NOMO-1 (cell line): ENCODE results near the gene MCC.
"Not testable (repeated sequence)": the region's sequence is repeated elsewhere in the genome, so short reads cannot be mapped to it uniquely, and the experiment has no call there.

Experiments used
- DNase-seq, 2 experiments: peaks; one replicate each; lab custom pipeline; 2025; ENCODE audit not compliant: unreplicated experiment in 2 of 2; lab: John Stamatoyannopoulos, UW

The MCC gene

DNA sequence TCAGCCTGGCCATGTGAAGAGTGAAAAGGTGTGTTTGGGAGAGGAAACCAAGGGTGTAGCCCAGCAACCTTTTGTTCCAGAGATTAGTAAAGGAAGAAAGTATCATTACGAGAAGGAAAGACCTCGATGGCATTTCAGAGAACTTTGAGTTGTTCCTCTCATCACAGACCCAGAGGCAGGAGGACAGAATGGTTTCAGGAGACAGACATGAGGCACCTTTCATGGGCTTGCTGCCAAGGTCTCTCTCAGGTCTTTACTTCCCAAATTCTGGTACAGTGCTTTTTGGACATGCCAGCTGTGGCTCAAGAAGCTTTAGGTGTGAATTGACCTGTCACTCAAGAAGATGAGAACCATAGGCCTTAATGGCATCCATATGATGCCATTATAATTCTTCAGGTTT lies 2.8 kb upstream of the MCC start:
- no peak for DNase-seq

- no peak for DNase-seq
Measured at GRCh38 chr5:113490317-113490716, 2.1 kb upstream of the MCC start.

DNA sequence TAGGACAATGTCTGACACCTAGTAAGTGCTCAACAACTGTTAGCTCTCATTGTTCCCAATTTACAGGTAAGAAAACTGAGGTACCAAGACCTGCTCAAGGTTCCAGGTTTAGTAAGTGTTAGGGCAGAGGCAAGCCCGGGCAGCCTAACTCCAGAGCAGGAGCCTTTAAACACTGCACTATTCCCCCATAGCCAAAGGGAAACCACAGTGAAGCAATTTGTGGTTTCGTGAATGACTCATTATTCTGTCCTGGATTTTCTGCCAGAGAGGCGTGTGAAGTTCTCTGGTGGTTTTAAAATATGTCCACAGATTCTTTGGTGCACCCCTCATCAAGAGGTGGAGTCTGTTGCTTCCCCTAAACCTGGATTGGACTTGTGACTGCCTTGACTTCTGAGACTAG lies 1.0 kb upstream of the MCC start:
- peak; percentile 89 to 94 for DNase-seq

- DNase-seq = no peak
Measured at GRCh38 chr5:113488645-113489184, 462 bp upstream of the MCC start.

GRCh38 chr5:113487416-113487780 lies 855 bp downstream of the MCC start:
- DNase-seq = peak; percentile 14 to 19

DNA sequence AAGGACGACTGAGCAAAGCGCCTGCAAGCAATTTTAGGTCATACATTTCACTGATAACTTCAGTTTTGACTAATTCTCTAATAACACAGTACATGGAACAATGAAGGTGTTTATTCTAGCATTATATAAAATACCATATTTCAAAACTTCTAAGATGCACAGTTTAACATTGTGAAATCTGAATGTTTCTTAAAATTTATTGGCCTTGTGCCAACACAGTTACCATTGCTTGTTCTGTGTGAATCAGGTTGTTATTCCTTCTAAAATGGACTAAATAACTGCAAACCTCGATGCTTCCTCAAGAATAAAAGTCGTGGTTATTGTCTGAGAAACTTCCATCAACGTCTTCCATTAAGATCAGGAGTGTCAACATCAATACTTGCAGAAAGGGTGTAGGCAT lies 8.0 kb downstream of the MCC start:
- DNase-seq = no peak

GRCh38 chr5:113478691-113479090 lies 9.6 kb downstream of the MCC start:
- DNase-seq = no peak

DNA sequence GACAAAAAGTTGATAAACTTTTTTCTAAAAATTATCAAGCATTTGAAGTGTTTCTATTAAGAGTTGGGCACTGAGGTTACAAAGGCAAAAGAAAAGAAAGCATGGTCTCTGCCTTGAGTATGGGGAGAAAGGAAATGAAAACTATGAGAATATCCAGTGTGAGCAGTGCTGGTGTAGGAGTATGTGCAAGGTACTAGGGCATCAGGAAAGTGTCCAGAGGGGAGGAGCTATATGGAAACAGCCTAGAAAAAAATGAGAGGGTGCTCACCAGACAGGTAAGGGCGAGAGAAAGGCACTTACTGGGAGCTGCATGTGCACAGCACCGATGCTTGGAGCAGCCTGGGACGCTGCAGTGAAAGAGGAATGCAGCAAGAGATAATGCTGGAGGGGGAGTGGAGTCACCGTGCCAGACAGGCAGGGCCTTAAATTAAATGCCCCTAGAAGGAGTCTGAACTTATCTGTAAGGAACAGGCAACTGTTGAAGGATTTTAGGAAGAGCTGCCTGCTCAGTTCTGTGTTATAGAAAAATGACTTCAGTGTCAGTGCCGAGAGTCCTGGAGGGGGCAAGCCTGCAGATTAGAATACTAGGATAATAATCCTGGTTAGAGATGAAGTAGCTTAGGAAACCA lies 14.0 kb downstream of the MCC start:
- no peak for DNase-seq

GRCh38 chr5:113463032-113463431 lies 25.2 kb downstream of the MCC start:
- DNase-seq = no peak

GRCh38 chr5:113457106-113457505 lies 31.1 kb downstream of the MCC start:
- not testable (repeated sequence) for DNase-seq

DNA sequence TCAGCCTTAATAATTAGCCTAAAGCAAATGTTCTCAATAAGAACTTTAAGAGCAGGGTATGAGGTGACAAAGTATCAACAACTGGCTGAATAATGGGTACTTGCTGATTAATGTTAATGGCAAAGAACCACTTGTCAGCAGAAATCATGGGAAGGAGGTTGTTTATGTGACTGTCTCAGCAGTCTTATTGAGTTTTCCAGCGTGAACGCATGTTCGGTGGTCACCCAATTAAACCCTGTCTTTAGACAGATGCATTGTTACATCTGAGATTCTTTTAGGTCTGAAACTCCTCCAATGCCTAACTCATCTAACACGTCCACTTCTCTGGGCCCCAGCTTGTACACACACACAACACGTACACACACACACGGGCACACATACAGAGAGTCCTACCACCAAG lies 35.3 kb downstream of the MCC start:
- DNase-seq = no peak

DNA sequence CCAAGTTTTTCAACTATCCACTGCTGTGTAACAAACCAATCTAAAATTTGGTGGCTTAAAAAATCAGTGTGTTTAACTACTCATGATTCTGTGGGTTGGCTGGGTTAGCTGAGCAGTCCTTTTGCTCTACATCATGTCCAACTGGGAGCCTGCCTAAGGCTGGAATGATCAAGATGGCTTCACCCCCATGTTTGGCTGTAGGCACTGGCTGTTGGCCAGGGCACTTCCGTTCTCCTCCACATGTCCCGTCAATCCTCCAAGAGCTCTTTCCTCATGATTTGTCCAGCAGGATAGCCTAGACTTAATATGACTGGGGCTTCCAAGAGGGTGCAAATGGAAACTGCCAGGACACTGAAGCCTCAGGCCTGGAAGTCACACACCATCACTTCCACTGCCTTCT lies 36.5 kb downstream of the MCC start:
- no peak for DNase-seq

GRCh38 chr5:113450929-113451328 lies 37.3 kb downstream of the MCC start:
- DNase-seq = no peak

DNA sequence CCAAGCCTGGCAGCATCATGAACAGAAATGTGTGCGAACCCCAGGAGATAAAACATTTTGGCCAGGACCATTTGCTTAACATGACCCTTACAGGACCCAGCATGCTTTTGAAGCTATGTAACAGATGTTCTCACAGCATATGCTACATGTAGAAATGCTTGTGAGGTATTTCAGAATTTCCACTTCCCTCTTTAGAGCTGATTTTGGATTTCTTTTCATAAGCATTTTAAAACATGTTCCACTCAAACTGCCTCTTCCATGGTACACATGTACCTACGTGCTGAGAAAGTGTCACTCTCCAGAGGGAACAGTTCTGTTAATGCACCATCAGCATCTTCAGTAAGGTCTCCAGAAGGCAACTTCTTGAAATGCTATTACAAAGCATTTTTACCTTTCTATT lies 37.8 kb downstream of the MCC start:
- DNase-seq = peak in 1 of 2 experiments; percentile 2

- no peak for DNase-seq
Measured at GRCh38 chr5:113448252-113448651, 40.0 kb downstream of the MCC start.

DNA sequence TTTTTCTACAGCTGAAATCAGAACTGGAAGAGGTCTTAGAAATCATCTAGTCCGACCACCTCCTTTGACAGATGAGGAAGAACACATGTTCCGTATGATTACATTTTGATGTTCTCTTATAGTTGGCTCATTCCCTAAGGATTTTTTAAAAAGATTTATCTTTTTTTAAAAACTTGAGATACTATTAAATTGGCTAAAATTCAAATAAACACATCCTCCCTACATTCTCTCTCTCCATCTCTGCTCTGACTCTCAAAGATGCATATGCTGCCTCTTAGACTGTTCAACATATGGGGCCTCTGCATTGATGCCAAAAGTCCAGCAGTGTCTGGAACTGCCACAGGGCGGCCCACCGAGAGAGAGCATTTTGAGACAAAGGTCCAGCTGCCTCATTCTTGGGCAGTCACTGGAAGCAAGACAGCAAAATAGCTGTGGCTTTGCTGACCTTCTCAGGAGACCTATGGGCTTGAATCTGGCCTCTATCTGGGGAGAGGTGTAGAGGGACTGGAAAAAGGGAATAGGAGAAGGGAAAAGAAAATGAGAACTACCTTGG lies 40.7 kb downstream of the MCC start:
- no peak for DNase-seq

- no peak for DNase-seq
Measured at GRCh38 chr5:113446358-113446927, 41.8 kb downstream of the MCC start.

GRCh38 chr5:113437111-113437510 lies 51.1 kb downstream of the MCC start:
- DNase-seq = no peak

DNA sequence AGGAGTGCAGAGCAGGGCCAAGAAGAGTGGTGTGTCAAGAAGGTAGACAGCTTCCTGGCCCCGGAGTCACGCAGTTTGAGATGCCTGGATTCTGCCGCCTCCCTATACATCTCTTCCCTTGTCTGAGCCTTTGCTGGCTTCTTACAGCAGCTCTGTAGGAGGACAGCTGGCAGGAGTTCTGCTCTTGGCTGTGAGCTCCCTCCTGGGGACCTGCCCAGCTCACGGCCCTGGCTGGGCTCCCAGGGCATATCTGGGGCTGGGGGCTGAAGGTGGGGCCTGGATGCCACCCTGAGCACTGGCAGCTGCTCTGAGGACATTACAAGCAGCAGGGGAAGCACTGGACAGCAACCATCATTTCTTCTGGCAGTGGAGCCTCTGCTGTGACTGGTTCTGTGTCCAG lies 52.7 kb downstream of the MCC start:
- DNase-seq = no peak

DNA sequence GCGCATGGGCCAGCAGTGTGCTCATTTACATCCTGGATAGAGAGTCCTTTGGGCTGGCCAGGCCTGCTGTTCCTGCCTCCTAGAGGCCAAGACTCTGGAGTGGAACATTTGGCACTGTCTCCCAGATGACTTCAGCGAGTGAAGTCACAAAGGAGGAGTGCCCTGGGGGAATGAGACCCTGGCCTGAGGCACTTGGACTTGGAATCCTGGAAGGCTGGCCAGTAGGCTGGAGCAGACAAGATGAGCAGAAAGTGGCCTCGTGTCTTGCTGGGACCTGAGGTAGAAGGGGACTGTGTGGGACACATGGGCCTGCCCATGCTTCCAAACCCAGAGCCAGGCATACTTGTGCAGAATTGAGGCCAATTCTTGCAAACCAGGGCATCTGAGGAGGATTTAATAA lies 53.4 kb downstream of the MCC start, which contains the start of gene TSSK1B:
Gene TSSK1B (minus strand): TSS at position 101 of the 400 bp plus-strand sequence. CDS start 150 bp downstream, outside the sequence.
- no peak for DNase-seq

- no peak for DNase-seq
Measured at GRCh38 chr5:113433862-113434612, 54.2 kb downstream of the MCC start.

DNA sequence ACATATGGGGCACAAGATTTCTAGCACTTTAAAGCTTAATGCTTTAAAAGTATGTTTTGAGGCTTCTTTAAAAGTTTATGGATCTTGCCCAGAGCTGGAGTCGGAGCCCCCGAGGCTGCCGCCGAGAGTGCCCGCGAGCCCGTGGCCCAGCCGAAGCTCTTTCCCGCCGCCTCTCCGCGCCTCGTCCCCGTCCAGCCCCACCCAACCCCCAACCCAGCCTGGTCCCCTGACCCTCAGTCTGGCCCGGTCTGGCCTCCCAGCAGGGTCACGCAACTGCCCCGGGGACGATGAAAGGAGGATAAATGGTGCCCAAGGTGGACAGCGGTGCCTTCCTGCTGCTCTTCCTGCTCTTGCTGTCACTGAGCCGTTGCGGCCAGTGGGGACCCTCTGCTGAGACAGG lies 55.2 kb downstream of the MCC start:
- no peak for DNase-seq
